Measurements from ENCODE around the gene STAMBP.

GRCh38 chr2:73896362-73897239, 67.8 kb downstream of the STAMBP start:
- TF ChIP-seq, protein P1, sequence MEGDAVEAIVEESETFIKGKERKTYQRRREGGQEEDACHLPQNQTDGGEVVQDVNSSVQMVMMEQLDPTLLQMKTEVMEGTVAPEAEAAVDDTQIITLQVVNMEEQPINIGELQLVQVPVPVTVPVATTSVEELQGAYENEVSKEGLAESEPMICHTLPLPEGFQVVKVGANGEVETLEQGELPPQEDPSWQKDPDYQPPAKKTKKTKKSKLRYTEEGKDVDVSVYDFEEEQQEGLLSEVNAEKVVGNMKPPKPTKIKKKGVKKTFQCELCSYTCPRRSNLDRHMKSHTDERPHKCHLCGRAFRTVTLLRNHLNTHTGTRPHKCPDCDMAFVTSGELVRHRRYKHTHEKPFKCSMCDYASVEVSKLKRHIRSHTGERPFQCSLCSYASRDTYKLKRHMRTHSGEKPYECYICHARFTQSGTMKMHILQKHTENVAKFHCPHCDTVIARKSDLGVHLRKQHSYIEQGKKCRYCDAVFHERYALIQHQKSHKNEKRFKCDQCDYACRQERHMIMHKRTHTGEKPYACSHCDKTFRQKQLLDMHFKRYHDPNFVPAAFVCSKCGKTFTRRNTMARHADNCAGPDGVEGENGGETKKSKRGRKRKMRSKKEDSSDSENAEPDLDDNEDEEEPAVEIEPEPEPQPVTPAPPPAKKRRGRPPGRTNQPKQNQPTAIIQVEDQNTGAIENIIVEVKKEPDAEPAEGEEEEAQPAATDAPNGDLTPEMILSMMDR (IDR thresholded peaks at IDR 0.05; ENCODE audit: insufficient read depth, low read depth, low read length) = no peak
- TF ChIP-seq EZH2 (IDR thresholded peaks at IDR 0.05; ENCODE audit: insufficient read depth, low read length) = no peak
